Mesothelial cell of epicardium (in vitro differentiated cells): ENCODE results near the gene TBC1D22A. TPM values are rescaled to one million over a fixed set of nuclear protein-coding genes. Genes with fewer than 3 reads are reported as not detected.

Source experiments
- DNase-seq, 2 experiments: peaks; one replicate each; pipeline ENCODE4 v3.0.0; 2021; ENCODE audit warnings: low spot score in 2 of 2; ENCODE audit not compliant: unreplicated experiment in 2 of 2
- H3K27ac Mint-ChIP-seq: 2 replicates; pipeline ENCODE4 v1.8.0; 2021; ENCODE audit warnings: mixed read lengths
- H3K27me3 Mint-ChIP-seq: 2 replicates; pipeline ENCODE4 v1.8.0; 2021; ENCODE audit warnings: low read depth, mixed read lengths
- H3K36me3 Mint-ChIP-seq: 2 replicates; pipeline ENCODE4 v1.8.0; 2021; ENCODE audit warnings: mixed read lengths
- H3K4me1 Mint-ChIP-seq: 2 replicates; pipeline ENCODE4 v1.8.0; 2021; ENCODE audit warnings: mixed read lengths
- H3K4me3 Mint-ChIP-seq: 2 replicates; pipeline ENCODE4 v1.8.0; 2021; ENCODE audit warnings: mild to moderate bottlenecking, moderate library complexity, mixed read lengths
- H3K9me3 Mint-ChIP-seq: 2 replicates; pipeline ENCODE4 v1.8.0; 2021; ENCODE audit warnings: mixed read lengths
- total RNA-seq: library from RNA; stranded (reverse); gene quantifications from 3 replicates; pipeline ENCODE4 v1.2.1, GENCODE V29; 2021
- TF ChIP-seq, protein P1 (sequence below): fragments of 200-600 bp; sonication (generic); IDR thresholded peaks from one replicate; pipeline ENCODE4 v1.5.0; 2021; ENCODE audit warnings: antibody characterized with exemption; ENCODE audit not compliant: unreplicated experiment

The TBC1D22A gene
- total RNA-seq, 1 donor from 2014 or later, result 26.6 TPM

DNA sequence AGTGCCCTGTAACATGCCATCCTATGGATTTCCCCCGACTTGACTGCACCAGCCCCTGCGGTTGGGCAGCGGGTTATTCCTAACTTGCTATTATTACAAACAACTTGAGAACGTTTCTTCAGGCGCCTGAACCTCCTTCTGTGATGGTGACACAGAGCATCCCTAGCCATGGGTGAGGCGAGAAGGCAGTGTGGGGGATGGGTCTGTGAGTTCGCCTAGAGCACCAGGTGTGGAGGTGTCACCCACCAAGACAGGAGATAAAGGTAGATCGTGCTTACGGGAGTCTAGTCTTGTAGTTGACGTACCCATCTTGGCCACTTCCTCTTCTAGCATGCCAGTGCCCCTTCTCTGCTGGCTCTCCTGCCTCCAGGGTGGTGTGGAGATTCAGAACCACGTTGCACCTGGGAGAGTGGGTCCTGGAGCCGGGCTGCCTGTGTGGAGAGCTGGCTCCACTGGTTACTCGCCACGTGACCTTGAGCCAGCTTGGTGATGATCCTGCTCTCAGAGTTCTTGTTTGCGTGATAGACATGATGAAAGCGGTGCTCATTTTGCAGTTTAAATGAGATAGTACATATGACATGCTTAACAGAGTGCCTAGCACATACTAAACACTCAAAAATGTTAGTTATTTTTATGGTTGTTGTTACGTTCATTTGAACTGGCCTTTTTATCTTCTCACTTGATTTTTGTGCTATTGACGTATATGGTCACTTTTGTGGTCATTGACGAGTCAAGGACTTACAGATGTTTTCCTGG, 37.8 kb downstream of the TBC1D22A start:
- no peaks in the 10 kb centered on the region for H3K27me3 Mint-ChIP-seq
- H3K9me3 Mint-ChIP-seq, result no peaks in the 10 kb centered on the region
- DNase-seq, result no peak
- H3K27ac Mint-ChIP-seq, result no peak overlapping the region
- TF ChIP-seq, protein P1, sequence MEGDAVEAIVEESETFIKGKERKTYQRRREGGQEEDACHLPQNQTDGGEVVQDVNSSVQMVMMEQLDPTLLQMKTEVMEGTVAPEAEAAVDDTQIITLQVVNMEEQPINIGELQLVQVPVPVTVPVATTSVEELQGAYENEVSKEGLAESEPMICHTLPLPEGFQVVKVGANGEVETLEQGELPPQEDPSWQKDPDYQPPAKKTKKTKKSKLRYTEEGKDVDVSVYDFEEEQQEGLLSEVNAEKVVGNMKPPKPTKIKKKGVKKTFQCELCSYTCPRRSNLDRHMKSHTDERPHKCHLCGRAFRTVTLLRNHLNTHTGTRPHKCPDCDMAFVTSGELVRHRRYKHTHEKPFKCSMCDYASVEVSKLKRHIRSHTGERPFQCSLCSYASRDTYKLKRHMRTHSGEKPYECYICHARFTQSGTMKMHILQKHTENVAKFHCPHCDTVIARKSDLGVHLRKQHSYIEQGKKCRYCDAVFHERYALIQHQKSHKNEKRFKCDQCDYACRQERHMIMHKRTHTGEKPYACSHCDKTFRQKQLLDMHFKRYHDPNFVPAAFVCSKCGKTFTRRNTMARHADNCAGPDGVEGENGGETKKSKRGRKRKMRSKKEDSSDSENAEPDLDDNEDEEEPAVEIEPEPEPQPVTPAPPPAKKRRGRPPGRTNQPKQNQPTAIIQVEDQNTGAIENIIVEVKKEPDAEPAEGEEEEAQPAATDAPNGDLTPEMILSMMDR, result no peak
- H3K36me3 Mint-ChIP-seq, result peaks cover 13% of the 10 kb centered on the region
- H3K4me1 Mint-ChIP-seq, result peaks cover 4% of the 10 kb centered on the region
- no peak overlapping the region for H3K4me3 Mint-ChIP-seq

DNA sequence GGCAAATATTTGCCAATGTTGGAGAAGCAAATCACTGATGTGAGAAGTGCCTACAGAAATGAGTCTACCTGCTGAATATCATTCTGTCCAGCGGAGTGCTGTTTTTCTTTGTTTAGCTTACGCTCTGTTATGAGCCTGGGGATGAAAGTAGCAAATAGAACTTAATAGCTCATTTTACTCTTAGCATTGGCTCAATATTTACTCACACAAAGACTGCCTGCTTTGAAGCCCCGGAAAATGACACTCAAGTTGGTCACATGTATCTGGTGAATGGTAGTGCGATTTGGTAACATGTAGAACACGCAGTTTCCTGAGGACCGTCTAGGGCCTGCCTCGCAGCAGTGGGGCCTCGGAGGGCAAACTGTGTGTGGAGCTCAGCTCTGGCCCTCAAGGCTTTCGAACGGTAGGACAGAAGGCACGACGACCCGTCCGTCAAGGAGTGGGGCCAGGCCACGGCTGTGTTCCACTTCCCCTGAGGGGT, 38.9 kb downstream of the TBC1D22A start:
- Mint-ChIP-seq H3K36me3 (peaks cover 14% of the 10 kb centered on the region), H3K27me3 (no peaks in the 10 kb centered on the region), H3K4me1 (peaks cover 4% of the 10 kb centered on the region), H3K27ac (no peak overlapping the region), H3K4me3 (no peak overlapping the region), H3K9me3 (no peaks in the 10 kb centered on the region)
- TF ChIP-seq, protein P1, result no peak
- DNase-seq, result no peak

DNA sequence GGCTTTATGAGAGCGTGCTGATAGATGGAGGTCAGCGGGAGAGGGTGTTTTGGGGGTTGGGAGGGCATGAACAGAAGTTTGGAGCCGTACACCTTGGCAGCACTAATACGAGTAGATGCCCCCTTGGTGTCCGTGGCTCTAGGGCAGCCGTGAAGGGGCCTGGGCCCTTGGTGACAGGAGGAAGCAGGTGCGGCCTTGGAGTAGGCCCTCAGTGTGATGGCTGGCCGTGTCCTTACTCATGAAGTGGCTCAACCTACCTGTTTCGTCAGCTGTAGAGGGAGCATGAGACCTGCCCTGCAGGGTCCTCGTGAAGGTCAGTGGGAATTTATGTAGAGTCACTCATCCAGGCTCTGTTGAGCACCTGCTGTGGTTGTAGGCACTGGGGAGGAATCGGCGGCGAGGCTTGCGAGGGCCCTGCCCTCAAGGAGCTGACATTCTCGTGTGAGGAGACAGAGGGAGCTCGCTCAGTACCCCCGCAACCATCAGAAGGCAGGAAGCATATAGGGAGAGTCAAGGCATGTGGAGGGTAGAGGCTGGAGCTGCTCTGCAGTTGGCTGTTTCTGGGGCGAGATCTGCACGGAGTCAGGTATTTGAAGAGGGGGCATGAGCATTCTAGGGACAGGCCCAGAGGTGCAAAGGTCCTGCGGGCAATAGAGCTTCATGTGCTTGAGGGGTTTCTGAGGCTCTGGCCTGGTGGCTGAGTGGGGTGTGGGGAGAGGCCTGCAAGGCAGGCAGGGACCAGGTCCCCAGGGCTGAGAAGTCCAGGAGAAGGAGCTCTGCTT, 39.6 kb downstream of the TBC1D22A start:
- Mint-ChIP-seq H3K27ac (no peak overlapping the region), H3K36me3 (peaks cover 19% of the 10 kb centered on the region), H3K4me3 (no peak overlapping the region), H3K27me3 (no peaks in the 10 kb centered on the region), H3K4me1 (peaks cover 4% of the 10 kb centered on the region), H3K9me3 (no peaks in the 10 kb centered on the region)
- DNase-seq, result no peak
- TF ChIP-seq, protein P1, result no peak

DNA sequence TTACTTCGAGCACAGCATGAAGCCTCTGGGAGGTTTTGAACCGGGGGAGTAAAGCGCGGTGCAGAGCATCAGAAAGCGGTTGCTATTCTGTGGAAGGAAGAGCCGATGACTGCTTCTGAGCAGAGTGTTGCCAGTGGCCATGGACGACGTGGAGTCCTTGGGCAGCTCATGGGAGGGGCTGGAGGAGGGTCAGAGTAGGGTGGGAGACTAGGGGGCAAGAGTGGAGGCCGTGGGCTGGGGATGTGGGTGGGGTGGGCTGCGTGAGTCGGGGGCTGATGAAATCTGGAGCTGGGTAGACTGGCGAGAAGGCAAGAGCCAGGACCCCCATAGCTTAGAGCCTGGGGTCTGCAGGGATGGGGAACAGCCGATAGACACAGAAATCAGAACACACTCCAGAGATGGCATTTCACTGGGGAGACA, 40.2 kb downstream of the TBC1D22A start:
- TF ChIP-seq, protein P1, result no peak
- Mint-ChIP-seq H3K27ac (no peak overlapping the region), H3K4me3 (no peak overlapping the region), H3K27me3 (no peaks in the 10 kb centered on the region), H3K9me3 (no peaks in the 10 kb centered on the region), H3K36me3 (peaks cover 18% of the 10 kb centered on the region), H3K4me1 (peaks cover 4% of the 10 kb centered on the region)
- no peak for DNase-seq

DNA sequence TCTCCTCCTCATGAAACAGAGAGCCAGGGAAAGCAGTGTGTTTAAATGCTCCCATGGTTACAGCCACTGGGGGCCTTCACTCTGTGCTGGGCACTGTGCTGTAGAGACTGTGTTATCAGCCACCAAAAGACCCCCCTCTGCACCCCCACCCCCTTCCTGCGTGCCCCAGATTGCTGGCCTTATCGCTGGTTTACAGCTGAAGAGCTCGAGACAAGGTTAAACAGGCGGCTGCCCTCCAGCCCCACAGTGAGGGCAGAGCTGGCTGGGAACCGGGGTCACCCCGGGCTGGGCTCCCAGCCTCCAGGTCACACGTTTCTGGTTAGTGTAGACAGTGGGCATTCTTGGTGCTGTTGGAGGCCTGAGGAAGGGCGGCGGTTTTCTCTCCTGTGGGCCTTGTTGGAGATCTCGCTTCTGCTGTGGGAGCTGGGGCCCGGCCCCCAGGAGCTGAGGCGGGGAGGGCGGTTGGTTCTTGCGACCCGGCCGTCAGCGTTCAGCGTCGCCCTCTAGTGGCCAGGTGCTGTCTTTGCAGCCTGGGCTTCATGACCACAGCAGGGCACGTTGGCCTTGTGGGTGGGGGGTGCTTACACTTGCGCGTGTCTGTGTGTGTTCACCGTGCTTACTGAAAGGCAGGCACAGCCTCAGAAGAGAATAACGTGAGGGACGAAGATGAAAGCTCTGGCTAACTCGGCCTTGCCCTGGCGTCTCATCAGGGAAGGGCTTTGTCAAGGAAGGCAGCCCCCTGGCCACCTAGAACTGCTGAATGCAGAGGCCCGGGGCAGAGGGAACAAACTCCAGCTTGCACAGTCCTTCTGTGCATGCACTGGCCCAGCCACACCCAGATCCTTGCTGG, 40.8 kb downstream of the TBC1D22A start:
- no peaks in the 10 kb centered on the region for H3K9me3 Mint-ChIP-seq
- peak overlapping the region; percentile 27 for H3K27ac Mint-ChIP-seq
- no peaks in the 10 kb centered on the region for H3K27me3 Mint-ChIP-seq
- H3K4me3 Mint-ChIP-seq, result no peak overlapping the region
- peaks cover 18% of the 10 kb centered on the region for H3K36me3 Mint-ChIP-seq
- peaks cover 4% of the 10 kb centered on the region for H3K4me1 Mint-ChIP-seq
- TF ChIP-seq, protein P1, result peak; percentile 96
- DNase-seq, result peak in 1 of 2 experiments; percentile 64
